Measurements from ENCODE around the gene SEMA3A.
"Not testable (repeated sequence)": the region's sequence is repeated elsewhere in the genome, so short reads cannot be mapped to it uniquely, and the experiment has no call there.

SEMA3A gene

GRCh38 chr7:84152995-84153394 lies 41.6 kb downstream of the SEMA3A start:
- no peak for DNase-seq

GRCh38 chr7:84150370-84150769 lies 44.2 kb downstream of the SEMA3A start:
- not testable (repeated sequence) for DNase-seq

- no peak for DNase-seq
Measured at GRCh38 chr7:84149573-84149972, 45.0 kb downstream of the SEMA3A start.

GRCh38 chr7:84145892-84146291 lies 48.7 kb downstream of the SEMA3A start:
- DNase-seq, result no peak

- no peak for DNase-seq
Measured at GRCh38 chr7:84144935-84145334, 49.7 kb downstream of the SEMA3A start.

- no peak for DNase-seq
Measured at GRCh38 chr7:84144480-84144879, 50.1 kb downstream of the SEMA3A start.

GRCh38 chr7:84142726-84143125 lies 51.9 kb downstream of the SEMA3A start:
- no peak for DNase-seq

- no peak for DNase-seq
Measured at GRCh38 chr7:84139986-84140729, 54.4 kb downstream of the SEMA3A start.

GRCh38 chr7:84138411-84138810 lies 56.2 kb downstream of the SEMA3A start:
- DNase-seq, result no peak

- no peak for DNase-seq
Measured at GRCh38 chr7:84137812-84138211, 56.8 kb downstream of the SEMA3A start.

- DNase-seq, result no peak
Measured at GRCh38 chr7:84136809-84137208, 57.8 kb downstream of the SEMA3A start.

- DNase-seq, result no peak
Measured at GRCh38 chr7:84136336-84136735, 58.3 kb downstream of the SEMA3A start.

GRCh38 chr7:84134169-84134568 lies 60.4 kb downstream of the SEMA3A start:
- no peak for DNase-seq

GRCh38 chr7:84125654-84126053 lies 68.9 kb downstream of the SEMA3A start:
- no peak for DNase-seq

GRCh38 chr7:84123965-84124547 lies 70.5 kb downstream of the SEMA3A start:
- no peak for DNase-seq

- DNase-seq, result no peak
Measured at GRCh38 chr7:84122582-84123360, 71.8 kb downstream of the SEMA3A start.

- no peak for DNase-seq
Measured at GRCh38 chr7:84117304-84117703, 77.3 kb downstream of the SEMA3A start.

- peak; percentile 83 for DNase-seq
Measured at GRCh38 chr7:84113906-84114850, 80.4 kb downstream of the SEMA3A start.

- DNase-seq, result no peak
Measured at GRCh38 chr7:84113286-84113685, 81.3 kb downstream of the SEMA3A start.

GRCh38 chr7:84112771-84113170 lies 81.8 kb downstream of the SEMA3A start:
- DNase-seq, result no peak

- DNase-seq, result no peak
Measured at GRCh38 chr7:84111842-84112241, 82.7 kb downstream of the SEMA3A start.

- peak; percentile 49 for DNase-seq
Measured at GRCh38 chr7:84110400-84110799, 84.2 kb downstream of the SEMA3A start.

- DNase-seq, result no peak
Measured at GRCh38 chr7:84108787-84109186, 85.8 kb downstream of the SEMA3A start.
